HepG2 (cell line): Measurements from ENCODE around the gene HS3ST5. TPM values are rescaled to one million over a fixed set of nuclear protein-coding genes. Genes with fewer than 3 reads are reported as not detected.

Experiments
- ATAC-seq: fragments of 200-7000 bp; cut with Tn5 transposase; 3 replicates; pipeline ENCODE4 v1.9.1; 2020; ENCODE audit warnings: mild to moderate bottlenecking, moderate library complexity
- BruUV-seq: library from RNA; stranded (reverse); fragments of 400-500 nt; replicated peaks from 2 replicates; lab custom pipeline; 2021; lab: Mats Ljungman, UMichigan
- CTCF ChIA-PET: fragments of 300-600 bp; formaldehyde crosslinking; extraction: SDS; loops from one replicate; lab custom pipeline; 2021; ENCODE audit warnings: low total read pairs, inconsistent platforms, low intra/inter-chr PET ratio; lab: Yijun Ruan, JAX
- POLR2A ChIA-PET: fragments of 350-600 bp; sonication (Branson Sonifier 250); formaldehyde crosslinking; loops from one replicate; lab custom pipeline; 2020; ENCODE audit warnings: antibody characterized with exemption, inconsistent platforms; lab: Yijun Ruan, JAX
- DNase-seq: peaks from one replicate; pipeline ENCODE4 v3.0.0-alpha.2; 2015; ENCODE audit warnings: low spot score
- FAIRE-seq: peaks from 3 replicates; lab custom pipeline; 2011; peaks lifted over from hg19 to GRCh38; lab: Jason Lieb, UNC
- H2AFZ ChIP-seq: one replicate; pipeline ENCODE4 v1.6.1; 2011; ENCODE audit warnings: low read length, inconsistent platforms
- H3K27ac ChIP-seq: fragments of 300-600 bp; 3 replicates; pipeline ENCODE4 v1.8.0; 2011; ENCODE audit warnings: mixed run types, mild to moderate bottlenecking, mixed read lengths, low read length, inconsistent platforms; ENCODE audit not compliant: insufficient read depth; ENCODE audit errors: extremely low read length
- H3K27me3 ChIP-seq, 2 experiments: fragments of 200-600 bp in 1 of 2; 2 replicates in 1 of 2; 3 replicates in 1 of 2; pipeline versions ENCODE4 v1.6.0 to v1.8.0; 2011; ENCODE audit warnings: low read length in 2 of 2, mild to moderate bottlenecking in 2 of 2, moderate library complexity in 2 of 2, inconsistent platforms in 1 of 2; ENCODE audit not compliant: insufficient read depth in 2 of 2, control insufficient read depth in 1 of 2
- H3K36me3 ChIP-seq, 2 experiments: fragments of 200-600 bp in 1 of 2; replicated peaks in 1 of 2; 2 replicates in 1 of 2; 3 replicates in 1 of 2; pipeline versions ENCODE4 v1.5.1 to v1.8.0; 2011; ENCODE audit warnings: low read length in 2 of 2, inconsistent platforms in 1 of 2; ENCODE audit not compliant: insufficient read depth in 2 of 2, control insufficient read depth in 1 of 2
- H3K4me1 ChIP-seq: 2 replicates; pipeline ENCODE4 v1.5.1; 2012; ENCODE audit warnings: low read length, inconsistent platforms; ENCODE audit not compliant: insufficient read depth
- H3K4me2 ChIP-seq: 2 replicates; pipeline ENCODE4 v1.6.0; 2011; ENCODE audit warnings: low read depth, low read length, inconsistent platforms
- H3K4me3 ChIP-seq, 3 experiments: fragments of 200-600 bp in 1 of 3; sonication (generic), shearing (Covaris generic) in 1 of 3; replicated peaks in 1 of 3; 2 replicates each; pipeline ENCODE4 v1.5.1; 2011 to 2016; ENCODE audit warnings: low read length in 3 of 3, inconsistent platforms in 2 of 3, low read depth in 2 of 3, mild to moderate bottlenecking in 2 of 3, control low read depth in 1 of 3, mixed read lengths in 1 of 3; ENCODE audit not compliant: insufficient read depth in 1 of 3
- H3K79me2 ChIP-seq: one replicate; pipeline ENCODE4 v1.6.1; 2011; ENCODE audit warnings: low read length, inconsistent platforms; ENCODE audit not compliant: insufficient read depth
- H3K9ac ChIP-seq: 2 replicates; pipeline ENCODE4 v1.6.0; 2011; ENCODE audit warnings: mild to moderate bottlenecking, low read depth, low read length, inconsistent platforms; ENCODE audit not compliant: insufficient read depth
- H3K9me3 ChIP-seq: 2 replicates; pipeline ENCODE4 v1.5.1; 2012; ENCODE audit warnings: mild to moderate bottlenecking, low read length
- H4K20me1 ChIP-seq: 2 replicates; pipeline ENCODE4 v1.6.0; 2011; ENCODE audit warnings: inconsistent platforms, mild to moderate bottlenecking, low read length, moderate library complexity; ENCODE audit not compliant: insufficient read depth
- ASH2L ChIP-seq: fragments of 300-600, 200-600 bp; sonication (generic); IDR thresholded peaks from 2 replicates; pipeline ENCODE4 v1.7.0; 2017; ENCODE audit warnings: low read depth, mild to moderate bottlenecking, moderate library complexity, mixed read lengths, low read length; ENCODE audit not compliant: insufficient read length
- ATF1 ChIP-seq: IDR thresholded peaks from 2 replicates; pipeline ENCODE4 v1.6.1; 2016; ENCODE audit warnings: mild to moderate bottlenecking, control low read depth
- BCL6 ChIP-seq: IDR thresholded peaks from 2 replicates; pipeline ENCODE4 v1.6.1; 2016; ENCODE audit warnings: missing genetic modification reagents, missing compliant biosample characterization
- EED ChIP-seq: sonication (generic); formaldehyde crosslinking; IDR thresholded peaks from 2 replicates; pipeline ENCODE4 v1.5.0; 2020; ENCODE audit warnings: mild to moderate bottlenecking, missing genetic modification reagents
- ISX ChIP-seq: sonication (generic); formaldehyde crosslinking; conservative IDR thresholded peaks from 2 replicates; pipeline ENCODE4 v1.5.0; 2020; ENCODE audit warnings: missing genetic modification reagents
- KAT7 ChIP-seq: IDR thresholded peaks from 2 replicates; pipeline ENCODE4 v1.6.1; 2018; ENCODE audit warnings: borderline replicate concordance, missing compliant biosample characterization
- ONECUT2 ChIP-seq: sonication (generic); formaldehyde crosslinking; IDR thresholded peaks from 2 replicates; pipeline ENCODE4 v1.4.0; 2020; ENCODE audit warnings: missing genetic modification reagents
- RAD21 ChIP-seq: fragments of 450-650 bp; formaldehyde crosslinking; IDR thresholded peaks from 2 replicates; pipeline ENCODE4 v1.5.0; 2020; ENCODE audit warnings: mild to moderate bottlenecking
- SAFB2 ChIP-seq: sonication (generic); formaldehyde crosslinking; IDR thresholded peaks from 2 replicates; pipeline ENCODE4 v1.5.1; 2020; ENCODE audit warnings: missing genetic modification reagents, low read depth, mild to moderate bottlenecking, borderline replicate concordance
- SMC3 ChIP-seq: IDR thresholded peaks from 2 replicates; pipeline ENCODE4 v1.6.1; 2011; ENCODE audit warnings: low read length, improper control_type of control experiment
- SOX13 ChIP-seq, 3 experiments: fragments of 450-650 bp in 1 of 3; sonication (generic) in 1 of 3; formaldehyde crosslinking in 1 of 3; IDR thresholded peaks in 2 of 3; conservative IDR thresholded peaks in 1 of 3; 2 replicates each; pipeline versions ENCODE4 v1.5.0 to v1.6.1; 2016 to 2020; ENCODE audit warnings: antibody characterized with exemption in 1 of 3, mild to moderate bottlenecking in 1 of 3, missing compliant biosample characterization in 1 of 3, missing genetic modification reagents in 1 of 3, moderate library complexity in 1 of 3
- SRSF9 ChIP-seq: fragments of 200-400 bp; formaldehyde crosslinking; IDR thresholded peaks from 2 replicates; pipeline ENCODE4 v1.6.1; 2018; ENCODE audit warnings: borderline replicate concordance, mild to moderate bottlenecking, low read depth, low read length; ENCODE audit not compliant: insufficient read depth, poor library complexity, severe bottlenecking
- STAG1 ChIP-seq: sonication (generic); formaldehyde crosslinking; IDR thresholded peaks from 2 replicates; pipeline ENCODE4 v1.4.0; 2020; ENCODE audit warnings: missing genetic modification reagents
- WIZ ChIP-seq: sonication (generic); formaldehyde crosslinking; IDR thresholded peaks from 2 replicates; pipeline ENCODE4 v1.5.1; 2020; ENCODE audit warnings: mild to moderate bottlenecking, missing genetic modification reagents
- ZC3H4 ChIP-seq: sonication (generic); formaldehyde crosslinking; IDR thresholded peaks from 2 replicates; pipeline ENCODE4 v1.4.0; 2020; ENCODE audit warnings: missing genetic modification reagents, borderline replicate concordance
- ZNF629 ChIP-seq: sonication (generic); formaldehyde crosslinking; conservative IDR thresholded peaks from 2 replicates; pipeline ENCODE4 v1.5.0; 2020; ENCODE audit warnings: missing genetic modification reagents
- ZNF749 ChIP-seq: sonication (generic); formaldehyde crosslinking; IDR thresholded peaks from 2 replicates; pipeline ENCODE4 v1.8.0; 2022; ENCODE audit warnings: mild to moderate bottlenecking, missing genetic modification reagents, moderate library complexity, borderline replicate concordance
- WGBS: methylation state at CpG from one replicate; pipeline ENCODE4 v1.1.6; 2017; ENCODE audit warnings: low lambda C conversion rate; 5-methylcytosine and 5-hydroxymethylcytosine counted together
- in situ Hi-C: cut with HindIII; loops from 2 replicates; pipeline ENCODE4 v1.10.0; 2017; ENCODE audit warnings: low pct_unique_long_range_greater_than_20kb; ENCODE audit not compliant: extremely low pct_ligation_motif_present
- intact Hi-C: fragments of 100-400 bp; cut with micrococcal nuclease; formaldehyde crosslinking; loops from one replicate; pipeline ENCODE4 v1.10.0; 2022; ENCODE audit not compliant: unreplicated experiment
- polyA plus RNA-seq, 8 experiments: library from polyadenylated mRNA; depleted of rRNA in 3 of 8; stranded (reverse) in 7 of 8; unstranded in 1 of 8; fragments of >200 nt; fragmentation: Illumina TruSeq in 4 of 8; extraction: Trizol in 4 of 8; gene quantifications; 2 replicates each; pipeline versions ENCODE4 v1.2.1 to v1.2.3, GENCODE V29; 2011 to 2016; ENCODE audit warnings: low read depth in 4 of 8, missing spikeins in 1 of 8, mixed read lengths in 1 of 8; ENCODE audit not compliant: insufficient read depth in 1 of 8
- total RNA-seq, 5 experiments: library from RNA; depleted of rRNA; stranded (reverse); fragments of >200 nt; fragmentation: Illumina TruSeq; extraction: Trizol; gene quantifications; 2 replicates each; pipeline ENCODE4 v1.2.3, GENCODE V29; 2016; ENCODE audit warnings: low read depth in 1 of 5
- TF ChIP-seq, protein P1 (sequence below): IDR thresholded peaks from 2 replicates; pipeline ENCODE4 v1.6.1; 2016; ENCODE audit warnings: low read depth, missing genetic modification reagents, missing compliant biosample characterization

HS3ST5 gene
- total and polyA plus RNA-seq, 2 of the 13 experiments (the other 11 are each of a cell fraction or from before 2014, with no cell fraction given) = 1.1 to 1.6 TPM

GRCh38 chr6:114096561-114097172 lies 246.2 kb downstream of the HS3ST5 start:
- ATAC-seq (no peak), DNase-seq (peak; percentile 46), FAIRE-seq (no peak)
- in situ Hi-C loops (no loop called here), intact Hi-C loops (loop anchor here (1.0 to 2.0 kb wide), 3 partner anchors 72 to 244 kb away; no protein-coding TSS in a partner anchor)
- Histone ChIP-seq H3K27me3 (no peaks in the 10 kb centered on the region), H2AFZ (no peak overlapping the region), H3K36me3 (no peaks in the 10 kb centered on the region), H3K4me2 (no peak overlapping the region), H3K79me2 (no peaks in the 10 kb centered on the region), H3K9ac (no peak overlapping the region), H3K4me1 (peaks cover 12% of the 10 kb centered on the region), H3K27ac (no peak overlapping the region), H4K20me1 (no peaks in the 10 kb centered on the region), H3K4me3 (no peak overlapping the region), H3K9me3 (no peaks in the 10 kb centered on the region)
- WGBS = 2% methylated on average over 2 of the region's 2 CpGs
- CTCF ChIA-PET = interaction anchor here (1.3 to 2.7 kb wide), 3 partner anchors 12 to 208 kb away, joined by 4 to 17 read pairs (median 5); no protein-coding TSS in a partner anchor
- BruUV-seq = no TSS peak
- POLR2A ChIA-PET = no interaction called here
- TF ChIP-seq ZNF749 (CRISPR knock-in tag) = no peak
- no peak for TF ChIP-seq WIZ
- TF ChIP-seq EED (CRISPR knock-in tag) = no peak
- TF ChIP-seq, protein P1, sequence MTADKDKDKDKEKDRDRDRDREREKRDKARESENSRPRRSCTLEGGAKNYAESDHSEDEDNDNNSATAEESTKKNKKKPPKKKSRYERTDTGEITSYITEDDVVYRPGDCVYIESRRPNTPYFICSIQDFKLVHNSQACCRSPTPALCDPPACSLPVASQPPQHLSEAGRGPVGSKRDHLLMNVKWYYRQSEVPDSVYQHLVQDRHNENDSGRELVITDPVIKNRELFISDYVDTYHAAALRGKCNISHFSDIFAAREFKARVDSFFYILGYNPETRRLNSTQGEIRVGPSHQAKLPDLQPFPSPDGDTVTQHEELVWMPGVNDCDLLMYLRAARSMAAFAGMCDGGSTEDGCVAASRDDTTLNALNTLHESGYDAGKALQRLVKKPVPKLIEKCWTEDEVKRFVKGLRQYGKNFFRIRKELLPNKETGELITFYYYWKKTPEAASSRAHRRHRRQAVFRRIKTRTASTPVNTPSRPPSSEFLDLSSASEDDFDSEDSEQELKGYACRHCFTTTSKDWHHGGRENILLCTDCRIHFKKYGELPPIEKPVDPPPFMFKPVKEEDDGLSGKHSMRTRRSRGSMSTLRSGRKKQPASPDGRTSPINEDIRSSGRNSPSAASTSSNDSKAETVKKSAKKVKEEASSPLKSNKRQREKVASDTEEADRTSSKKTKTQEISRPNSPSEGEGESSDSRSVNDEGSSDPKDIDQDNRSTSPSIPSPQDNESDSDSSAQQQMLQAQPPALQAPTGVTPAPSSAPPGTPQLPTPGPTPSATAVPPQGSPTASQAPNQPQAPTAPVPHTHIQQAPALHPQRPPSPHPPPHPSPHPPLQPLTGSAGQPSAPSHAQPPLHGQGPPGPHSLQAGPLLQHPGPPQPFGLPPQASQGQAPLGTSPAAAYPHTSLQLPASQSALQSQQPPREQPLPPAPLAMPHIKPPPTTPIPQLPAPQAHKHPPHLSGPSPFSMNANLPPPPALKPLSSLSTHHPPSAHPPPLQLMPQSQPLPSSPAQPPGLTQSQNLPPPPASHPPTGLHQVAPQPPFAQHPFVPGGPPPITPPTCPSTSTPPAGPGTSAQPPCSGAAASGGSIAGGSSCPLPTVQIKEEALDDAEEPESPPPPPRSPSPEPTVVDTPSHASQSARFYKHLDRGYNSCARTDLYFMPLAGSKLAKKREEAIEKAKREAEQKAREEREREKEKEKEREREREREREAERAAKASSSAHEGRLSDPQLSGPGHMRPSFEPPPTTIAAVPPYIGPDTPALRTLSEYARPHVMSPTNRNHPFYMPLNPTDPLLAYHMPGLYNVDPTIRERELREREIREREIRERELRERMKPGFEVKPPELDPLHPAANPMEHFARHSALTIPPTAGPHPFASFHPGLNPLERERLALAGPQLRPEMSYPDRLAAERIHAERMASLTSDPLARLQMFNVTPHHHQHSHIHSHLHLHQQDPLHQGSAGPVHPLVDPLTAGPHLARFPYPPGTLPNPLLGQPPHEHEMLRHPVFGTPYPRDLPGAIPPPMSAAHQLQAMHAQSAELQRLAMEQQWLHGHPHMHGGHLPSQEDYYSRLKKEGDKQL (CRISPR knock-in tag) = no peak
- TF ChIP-seq SAFB2 (CRISPR knock-in tag) = no peak
- TF ChIP-seq ZNF629 (CRISPR knock-in tag) = no peak
- TF ChIP-seq SOX13 (IDR thresholded peaks at IDR 0.05) = no peak
- TF ChIP-seq SOX13 (CRISPR knock-in tag; conservative IDR thresholded peaks at IDR 0.05 in 1 of 2, IDR thresholded peaks at IDR 0.05 in 1 of 2) = no peak
- TF ChIP-seq ONECUT2 (CRISPR knock-in tag) = no peak
- peak; percentile 62; the same call in 1 of the 2 replicates for TF ChIP-seq RAD21 (CRISPR knock-in tag)
- peak; percentile 31 for TF ChIP-seq ASH2L
- no peak for TF ChIP-seq SRSF9
- peak; percentile 62 for TF ChIP-seq SMC3
- no peak for TF ChIP-seq BCL6 (CRISPR knock-in tag)
- TF ChIP-seq ZC3H4 = no peak
- TF ChIP-seq STAG1 (CRISPR knock-in tag) = peak; percentile 72
- TF ChIP-seq ATF1 (CRISPR knock-in tag) = no peak
- no peak for TF ChIP-seq KAT7 (CRISPR knock-in tag)
- TF ChIP-seq ISX (CRISPR knock-in tag) = no peak
